GM19438 (cell line): ENCODE data around the gene OGFOD2.

Experiments
- ATAC-seq: cut with Tn5 transposase; IDR thresholded peaks from one replicate; pipeline ENCODE4 v1.9.1; 2021; ENCODE audit warnings: low read depth; ENCODE audit not compliant: unreplicated experiment

Gene OGFOD2

GRCh38 chr12:122976648-122976975 lies 1.6 kb downstream of the OGFOD2 start:
- ATAC-seq = no peak

- ATAC-seq = no peak
Measured at GRCh38 chr12:122977153-122977552, 2.1 kb downstream of the OGFOD2 start.

DNA sequence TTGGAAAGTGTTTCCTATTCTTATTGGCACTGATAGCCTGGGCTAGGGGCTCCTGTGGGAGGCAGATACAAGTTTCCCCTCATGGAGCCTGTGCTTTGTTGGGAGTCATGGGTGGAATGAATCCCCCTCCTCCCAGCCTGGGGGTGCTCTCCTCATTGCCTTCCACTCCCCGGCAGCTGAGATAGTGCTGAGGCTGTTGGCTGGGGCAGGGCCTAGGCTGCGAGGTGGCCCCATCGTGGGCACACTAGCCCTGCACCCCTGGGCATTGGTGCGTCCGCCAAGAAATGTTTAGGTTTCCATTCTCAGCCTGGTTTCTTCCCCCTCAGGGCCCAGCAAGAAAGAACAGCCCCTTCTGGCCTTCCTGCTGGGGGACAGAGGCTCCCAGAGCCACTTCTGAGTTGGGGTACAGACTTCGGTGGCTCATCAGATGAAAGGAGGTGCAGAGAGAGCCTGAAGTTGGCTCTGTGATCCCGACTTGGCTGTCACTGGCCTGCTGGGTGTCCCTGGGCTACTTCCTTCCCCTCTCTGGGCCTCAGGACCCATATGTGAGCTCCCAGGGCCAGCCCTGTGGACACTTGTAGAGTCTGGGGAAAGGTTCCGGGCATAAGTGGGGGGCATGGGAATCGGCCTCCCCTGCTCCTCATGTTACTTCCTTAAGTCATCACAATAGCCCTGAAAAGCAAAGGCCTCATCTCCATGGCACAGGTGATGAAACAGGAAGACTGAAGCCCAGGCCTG lies 2.8 kb downstream of the OGFOD2 start:
- ATAC-seq = no peak

GRCh38 chr12:122978507-122978955 lies 3.5 kb downstream of the OGFOD2 start:
- ATAC-seq = no peak

- no peak for ATAC-seq
Measured at GRCh38 chr12:122979001-122979907, 4.2 kb downstream of the OGFOD2 start.

GRCh38 chr12:122979908-122980182 lies 4.8 kb downstream of the OGFOD2 start:
- no peak for ATAC-seq

DNA sequence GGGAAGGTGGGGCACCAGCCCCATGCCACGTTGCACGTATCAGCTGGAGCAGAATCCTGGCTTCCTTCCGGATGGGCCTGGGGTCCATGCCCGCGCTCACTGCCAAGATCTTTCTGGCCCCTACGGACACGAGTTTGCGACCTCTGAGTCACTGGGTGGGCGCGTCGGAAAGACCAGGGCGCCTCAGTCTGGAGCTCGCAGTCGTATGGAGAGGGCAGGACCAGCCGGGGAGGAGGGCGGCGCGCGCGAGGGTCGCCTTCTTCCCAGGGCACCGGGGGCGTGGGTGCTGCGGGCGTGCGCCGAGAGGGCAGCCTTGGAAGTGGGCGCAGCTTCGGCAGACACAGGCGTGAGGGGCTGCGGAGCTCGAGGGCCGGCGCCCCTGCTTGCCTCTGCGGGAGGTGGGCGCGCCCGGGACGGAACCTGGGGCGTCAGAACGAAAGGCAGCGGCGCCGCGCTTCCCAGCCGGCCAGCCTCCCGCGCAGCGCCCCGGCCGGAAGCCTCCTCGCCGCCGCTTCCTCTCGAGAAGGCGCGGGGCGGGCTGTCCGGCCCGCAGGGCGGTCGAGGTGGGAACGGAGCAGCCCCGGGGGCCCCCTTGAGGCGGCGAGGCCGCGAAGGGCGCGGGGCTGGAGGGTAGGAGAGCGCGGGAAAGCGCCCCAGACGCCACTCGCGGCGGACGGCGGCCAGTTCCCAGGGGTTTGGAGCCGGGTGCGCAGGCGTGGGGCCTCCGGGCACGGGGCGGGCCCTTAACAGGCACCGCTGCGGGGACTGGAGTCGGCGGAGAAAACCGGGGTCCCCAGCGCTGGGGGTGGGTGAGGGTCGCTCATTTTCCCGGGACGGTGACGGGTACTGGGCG lies 5.4 kb downstream of the OGFOD2 start, which contains the start of gene ARL6IP4:
ARL6IP4 (plus strand) TSS at position 499 of the 853 bp plus-strand sequence. CDS start 459 bp downstream, outside the sequence.
- peak; percentile 62 for ATAC-seq

DNA sequence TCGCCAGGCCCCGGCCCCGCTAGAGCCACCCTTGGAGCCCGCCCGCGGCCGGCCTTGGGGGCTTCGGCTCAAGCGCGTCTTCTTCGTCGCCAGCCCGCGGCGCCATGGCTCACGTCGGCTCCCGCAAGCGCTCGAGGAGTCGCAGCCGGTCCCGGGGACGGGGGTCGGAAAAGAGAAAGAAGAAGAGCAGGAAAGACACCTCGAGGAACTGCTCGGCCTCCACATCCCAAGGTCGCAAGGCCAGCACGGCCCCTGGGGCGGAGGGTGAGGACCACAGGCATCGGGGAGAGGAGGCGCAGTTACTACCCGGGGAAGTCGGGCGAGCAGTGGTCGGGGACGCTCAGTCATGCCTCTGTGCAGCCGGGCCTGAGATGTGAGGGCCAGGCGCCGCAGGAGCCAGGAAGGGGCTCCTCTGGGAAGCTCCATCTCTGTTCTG lies 6.0 kb downstream of the OGFOD2 start:
- ATAC-seq = peak; percentile 26

- no peak for ATAC-seq
Measured at GRCh38 chr12:122981587-122982476, 6.8 kb downstream of the OGFOD2 start.

- no peak for ATAC-seq
Measured at GRCh38 chr12:122982477-122982815, 7.4 kb downstream of the OGFOD2 start.

GRCh38 chr12:122982963-122983788 lies 8.1 kb downstream of the OGFOD2 start:
- ATAC-seq = no peak

- no peak for ATAC-seq
Measured at GRCh38 chr12:122983789-122984515, 8.9 kb downstream of the OGFOD2 start.

- no peak for ATAC-seq
Measured at GRCh38 chr12:122984612-122985337, 9.7 kb downstream of the OGFOD2 start.

GRCh38 chr12:122985338-122986257 lies 10.6 kb downstream of the OGFOD2 start:
- ATAC-seq = no peak

GRCh38 chr12:122986258-122986871 lies 11.3 kb downstream of the OGFOD2 start:
- no peak for ATAC-seq
